UCSD-AML1 (cell line): ENCODE results near the gene SMIM26.

ENCODE experiments used
- DNase-seq: peaks from one replicate; lab custom pipeline; 2025; ENCODE audit not compliant: unreplicated experiment; lab: John Stamatoyannopoulos, UW

SMIM26 gene

DNA sequence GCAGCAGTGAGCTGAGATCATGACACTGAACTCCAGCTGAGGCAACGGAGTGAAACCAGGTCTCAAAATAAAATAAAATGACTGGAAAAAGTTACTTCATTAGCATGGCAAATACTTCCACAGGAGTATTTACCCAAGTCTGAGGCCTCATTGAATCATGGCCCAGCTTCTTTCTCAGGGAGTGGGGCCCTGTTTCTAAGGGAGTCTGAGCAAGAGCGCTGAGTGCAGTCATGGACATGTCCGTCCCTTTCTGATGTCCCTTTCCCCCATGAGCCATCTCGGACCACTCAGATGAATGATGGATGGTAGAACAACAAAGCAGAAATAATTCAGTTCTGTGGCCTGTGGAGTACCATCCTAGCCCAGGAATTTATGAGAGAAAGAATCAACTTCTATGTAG, 12.8 kb downstream of the SMIM26 start:
- DNase-seq = no peak

DNA sequence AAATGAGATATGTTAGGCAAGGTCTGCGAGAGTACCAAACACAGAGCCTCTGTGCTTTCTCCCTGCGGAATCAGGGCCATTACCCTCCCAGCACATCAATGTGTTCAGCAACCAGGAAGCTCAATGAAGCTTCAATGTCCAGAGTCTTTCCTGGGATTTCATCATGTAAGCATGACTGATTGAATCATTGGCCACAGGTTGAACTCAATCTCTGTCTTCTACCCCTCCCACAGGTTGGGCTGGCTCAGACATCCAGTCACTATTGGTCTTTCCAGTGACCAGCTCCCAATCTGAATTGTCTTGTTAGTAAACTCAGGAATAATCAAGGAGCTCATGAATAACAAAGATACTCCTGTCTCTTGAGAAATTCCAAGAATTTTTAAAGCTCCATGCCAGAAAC, 17.9 kb downstream of the SMIM26 start:
- no peak for DNase-seq

DNA sequence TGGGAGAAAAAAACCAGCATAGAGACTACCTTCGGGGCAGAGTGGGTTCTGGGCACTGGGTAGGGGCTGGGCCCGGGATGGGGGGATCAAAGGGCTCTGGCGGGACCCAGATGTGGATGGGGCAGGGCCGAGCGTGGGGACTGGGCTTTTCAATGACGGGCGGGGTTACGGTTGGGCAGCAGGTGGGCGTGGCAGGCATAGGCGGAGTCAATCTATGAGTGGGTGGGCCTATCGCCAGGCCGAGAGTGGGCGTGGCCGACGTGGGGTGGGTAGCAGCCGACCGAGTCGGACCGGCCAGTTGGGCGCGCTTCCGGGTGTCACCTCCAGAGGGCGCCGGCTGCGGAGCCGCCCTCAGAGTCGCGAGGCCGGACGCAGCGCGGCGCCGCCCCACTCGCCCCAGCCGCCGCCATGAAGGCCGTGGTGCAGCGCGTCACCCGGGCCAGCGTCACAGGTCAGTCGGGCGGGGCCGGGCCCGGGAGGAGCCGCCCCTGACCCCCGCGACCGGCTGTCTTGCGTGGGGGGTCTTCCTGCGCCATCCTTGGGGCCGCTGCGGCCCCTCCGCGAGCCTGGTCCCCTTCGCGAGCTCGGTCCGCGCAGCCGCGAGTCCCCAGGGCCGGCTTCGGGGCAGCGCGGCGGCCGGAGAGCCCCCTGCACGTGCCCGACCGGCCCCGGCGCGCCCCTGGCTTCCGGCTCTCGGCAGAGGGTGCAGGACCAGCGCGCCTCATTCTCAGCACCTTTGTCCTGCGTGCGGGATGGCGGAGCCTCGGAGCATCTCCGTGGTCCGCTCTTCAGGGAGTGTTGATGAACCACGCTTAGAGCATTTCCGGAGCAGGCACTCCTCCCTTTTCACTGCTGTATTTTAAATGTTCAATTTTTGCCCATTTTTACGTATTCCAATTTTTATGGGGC, 20.7 kb downstream of the SMIM26 start, which contains the start of gene DTD1:
TSS of gene DTD1 (plus strand) at position 390 of the 909 bp plus-strand sequence. CDS start at position 409, 19 bp downstream.
- DNase-seq = peak; percentile 96

DNA sequence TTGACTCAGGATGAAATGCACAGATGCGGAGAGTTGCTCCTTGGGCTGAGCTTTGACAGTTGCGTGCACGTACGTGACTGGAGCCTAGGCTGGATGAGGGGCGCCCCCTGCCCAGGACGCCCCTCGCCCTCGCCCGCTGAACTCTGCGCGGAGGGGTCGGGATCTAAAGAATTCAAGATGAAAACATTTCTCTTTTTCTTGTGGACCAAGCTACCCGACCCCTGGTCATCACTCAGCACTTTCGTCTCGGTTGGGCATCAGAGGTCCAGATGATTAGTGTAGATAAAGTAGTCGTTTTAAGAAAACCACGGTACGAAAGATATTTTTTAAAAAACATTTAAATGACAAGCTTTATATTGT, 21.3 kb downstream of the SMIM26 start:
- no peak for DNase-seq

DNA sequence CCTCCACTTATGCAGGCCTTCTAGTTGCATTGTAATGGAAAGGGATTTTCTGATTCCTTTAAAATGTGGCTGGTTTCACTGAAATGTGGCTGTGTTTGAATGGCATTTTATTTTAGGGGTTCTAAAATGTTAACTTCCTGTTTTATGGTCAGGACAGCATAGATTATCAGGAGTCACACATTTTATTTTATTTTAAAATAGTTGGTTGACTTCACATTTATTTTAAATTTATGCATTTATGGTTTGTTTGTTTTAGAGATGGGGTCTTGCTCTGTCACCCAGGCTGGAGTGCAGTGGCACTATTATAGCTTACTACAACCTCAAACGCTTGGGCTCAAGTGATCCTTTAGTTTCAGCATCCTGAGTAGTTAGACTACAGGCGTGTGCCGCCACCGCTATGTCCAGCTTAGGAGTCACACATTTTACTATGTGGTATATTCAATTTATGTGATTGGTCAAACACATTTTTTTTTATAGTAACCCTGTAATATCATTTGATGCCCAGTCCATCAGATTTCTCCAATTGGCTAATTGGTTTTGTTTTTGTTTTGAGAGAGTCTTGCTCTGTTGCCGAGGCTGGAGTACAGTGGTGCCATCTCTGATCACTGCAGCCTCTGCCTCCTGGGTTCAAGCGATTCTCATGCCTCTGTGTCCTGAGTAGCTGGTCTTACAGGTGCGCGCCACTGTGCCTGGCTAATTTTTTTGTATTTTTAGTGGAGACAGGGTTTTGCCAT, 22.9 kb downstream of the SMIM26 start:
- no peak for DNase-seq

DNA sequence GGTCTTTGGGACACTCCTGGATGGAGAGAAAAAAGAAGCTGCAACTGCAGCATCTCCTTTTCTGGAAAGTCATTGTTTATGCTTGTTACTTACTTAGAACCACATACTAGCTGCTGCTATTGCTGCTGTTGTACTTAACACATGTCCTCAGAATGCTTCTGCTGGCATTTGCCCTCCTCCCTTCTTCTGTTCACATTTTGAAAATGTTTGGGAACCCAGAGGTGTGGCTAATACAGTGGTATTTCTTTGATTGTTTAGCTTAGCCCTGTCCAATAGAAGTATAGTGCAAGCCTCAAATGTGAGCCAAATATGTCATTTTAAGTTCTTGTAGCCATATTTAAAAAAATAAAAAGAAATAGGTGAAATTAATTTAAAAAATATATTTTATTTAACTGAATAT, 29.0 kb downstream of the SMIM26 start:
- no peak for DNase-seq

DNA sequence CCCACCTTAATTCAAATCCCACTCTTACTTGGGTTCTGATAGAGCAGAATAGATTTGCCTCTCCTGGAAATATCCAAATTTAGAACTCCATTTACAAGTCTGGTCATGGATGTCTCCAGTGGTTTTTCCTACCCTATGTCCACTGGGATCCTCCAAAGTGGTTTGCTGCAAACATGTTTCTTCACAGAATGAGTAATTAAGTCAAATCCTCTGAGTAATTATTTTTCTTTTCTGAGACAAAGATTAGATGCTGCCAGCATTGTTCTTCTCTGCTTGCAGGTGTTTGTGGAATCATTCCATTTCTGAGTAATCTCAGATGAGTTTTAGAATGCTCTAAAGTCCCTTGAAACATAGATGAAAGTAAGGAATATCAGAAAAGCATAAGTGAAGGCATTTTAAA, 42.5 kb downstream of the SMIM26 start:
- DNase-seq = no peak

DNA sequence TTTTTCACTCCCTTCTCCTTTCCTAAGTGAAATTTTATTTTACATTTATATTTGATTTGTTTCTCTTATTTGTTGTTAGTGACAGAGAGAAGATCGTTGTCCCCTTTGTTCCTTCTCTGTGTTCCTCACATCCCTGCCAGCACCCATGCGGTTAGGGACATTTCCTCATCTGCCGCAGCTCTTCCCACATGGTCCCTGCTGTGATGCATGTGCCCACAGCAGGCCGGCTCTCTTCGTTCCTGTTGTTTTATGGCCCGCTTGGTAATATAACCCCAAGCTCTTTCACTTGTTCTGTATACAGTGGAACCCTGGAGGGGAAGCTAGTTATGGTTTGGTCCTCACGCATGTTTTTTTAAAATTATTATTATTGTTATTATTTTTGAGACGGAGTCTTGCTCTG, 44.3 kb downstream of the SMIM26 start:
- no peak for DNase-seq

DNA sequence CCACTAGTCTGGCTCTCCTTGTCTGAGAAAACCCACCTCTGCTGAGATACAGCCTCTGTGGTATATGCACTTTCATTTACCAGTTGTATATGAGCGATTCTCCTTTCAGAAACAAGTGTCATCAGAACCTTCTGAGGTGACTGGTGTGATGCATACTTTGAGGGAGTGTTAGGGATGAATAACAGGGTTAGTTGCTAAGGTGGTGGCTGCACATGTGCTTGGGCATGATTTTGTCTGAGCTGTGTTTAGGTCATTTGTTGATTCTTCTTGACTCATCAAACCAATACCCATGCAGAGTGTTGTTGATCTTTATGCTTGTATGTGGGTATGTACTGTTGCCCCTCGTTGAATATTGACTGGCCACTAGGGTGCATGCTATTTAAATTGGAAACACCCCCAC, 46.3 kb downstream of the SMIM26 start:
- DNase-seq = no peak

DNA sequence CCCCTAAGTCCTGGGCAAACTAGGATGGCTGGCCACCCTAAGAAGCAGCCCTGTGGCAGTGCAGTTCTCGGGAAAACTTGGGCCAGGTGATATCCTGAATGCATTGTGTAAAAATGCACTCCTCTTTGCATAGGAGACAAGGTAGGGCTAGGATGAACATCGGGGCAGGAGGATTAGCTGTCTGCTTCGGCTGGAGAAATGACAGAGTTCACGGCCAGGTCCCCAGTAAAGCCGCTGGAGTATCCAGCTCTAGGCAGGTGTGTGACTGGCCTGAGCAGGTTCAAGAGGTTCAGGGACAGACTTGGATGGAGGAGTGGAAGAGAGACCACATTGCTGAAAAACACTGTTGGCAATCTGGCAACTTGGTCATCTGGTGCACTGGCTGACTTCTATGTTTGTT, 47.0 kb downstream of the SMIM26 start:
- DNase-seq = no peak

DNA sequence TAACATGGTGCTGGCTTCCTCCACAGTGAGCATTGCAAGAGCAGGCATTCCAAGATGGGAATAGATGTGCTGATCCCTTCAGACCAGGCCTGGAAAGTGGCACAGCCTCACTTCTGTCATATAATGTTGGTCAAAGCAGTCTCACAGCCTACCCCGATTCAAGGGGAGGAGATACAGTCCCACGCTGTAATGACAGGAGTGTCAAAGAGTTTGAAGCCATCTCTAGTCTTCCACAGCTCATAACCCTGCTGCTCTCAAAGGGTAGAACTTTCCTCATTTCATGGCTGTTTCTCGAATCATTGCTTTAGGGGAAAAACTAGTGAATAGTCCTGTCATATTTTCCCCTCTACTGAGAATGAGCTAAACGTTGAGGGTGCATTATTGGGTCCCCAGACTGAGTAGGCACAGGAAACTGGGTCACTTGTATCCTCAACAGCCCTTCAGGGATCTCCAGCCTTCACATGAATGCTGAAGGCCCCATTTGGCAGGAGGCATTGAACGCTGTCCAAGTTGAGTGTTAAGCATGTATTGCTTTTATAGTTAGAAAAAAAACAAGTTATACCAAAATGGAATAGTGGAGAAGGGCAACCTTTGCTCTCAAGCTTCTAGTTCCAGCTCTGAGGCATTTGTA, 47.9 kb downstream of the SMIM26 start:
- DNase-seq = no peak
